Activated naive CD8-positive, alpha-beta T cell treated with anti-CD3 and anti-CD28 coated beads, Interleukin-2, amount 50 U/mL, for 16 hours (primary cell): ENCODE data around the gene LRRC53.

Experiments
- DNase-seq: peaks from one replicate; pipeline ENCODE4 v3.0.0-alpha.2; 2020; ENCODE audit warnings: low read depth, low spot score

Gene LRRC53

GRCh38 chr1:74498901-74499300 is 13.5 kb downstream of the LRRC53 start:
- DNase-seq: no peak

DNA sequence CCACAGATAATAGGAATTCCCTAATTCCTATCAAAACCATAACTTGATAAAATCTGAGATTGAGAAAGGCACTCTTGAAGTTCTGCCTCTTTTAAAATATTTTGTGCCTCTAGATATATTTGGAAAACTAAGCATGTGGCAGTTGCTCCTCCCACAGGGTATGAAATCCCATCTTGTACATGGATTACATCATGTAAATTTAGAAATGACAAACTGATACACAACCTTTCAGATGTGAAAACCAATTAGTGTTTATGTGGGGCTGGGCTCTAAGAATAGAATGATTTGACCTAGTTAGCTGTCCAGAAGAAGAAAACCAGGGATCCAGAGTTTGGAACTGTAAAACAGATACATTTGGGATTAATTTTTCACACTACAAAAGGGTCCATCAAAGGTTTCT is 15.7 kb downstream of the LRRC53 start:
- no peak for DNase-seq

- no peak for DNase-seq
Observed at GRCh38 chr1:74486036-74486435, 26.4 kb downstream of the LRRC53 start.

- no peak for DNase-seq
Observed at GRCh38 chr1:74485622-74486021, 26.8 kb downstream of the LRRC53 start.

DNA sequence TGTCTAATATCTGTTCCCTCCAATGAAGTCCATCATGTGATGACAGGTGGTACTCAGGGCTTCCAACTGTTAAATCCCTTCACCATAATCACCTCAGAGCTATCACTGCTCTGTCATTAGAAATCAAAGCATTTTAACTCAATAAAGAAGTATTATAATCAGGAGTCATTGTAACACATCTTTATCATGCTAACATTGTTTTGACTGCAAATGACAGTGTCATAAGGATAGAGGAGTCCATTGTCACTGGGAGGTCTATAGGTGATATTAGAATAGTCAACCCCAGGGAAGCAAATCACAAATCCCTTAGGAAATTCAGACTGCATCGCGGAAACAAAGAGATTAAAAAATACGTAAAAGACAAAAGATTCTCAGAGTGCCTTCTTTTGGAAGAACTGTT is 30.8 kb downstream of the LRRC53 start:
- no peak for DNase-seq

- DNase-seq: no peak
Observed at GRCh38 chr1:74480068-74480467, 32.3 kb downstream of the LRRC53 start.

DNA sequence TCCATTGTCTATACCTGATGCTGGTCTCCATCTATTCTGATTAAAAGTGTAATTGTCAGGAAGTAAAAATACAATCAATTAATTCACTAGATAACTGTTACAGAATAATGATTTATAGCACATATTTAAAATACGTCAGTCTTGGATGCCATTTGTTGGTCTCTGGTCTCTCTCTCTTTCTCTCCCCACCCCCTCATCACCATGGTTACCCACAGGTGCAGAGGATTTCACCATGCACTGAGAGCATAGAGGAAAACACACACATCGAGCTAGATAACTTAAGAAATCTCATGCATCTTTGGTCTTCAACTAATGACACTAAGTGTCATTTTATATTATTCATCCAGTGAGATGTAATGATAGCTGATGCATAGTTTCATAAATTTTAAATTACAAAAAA is 33.4 kb downstream of the LRRC53 start:
- no peak for DNase-seq

DNA sequence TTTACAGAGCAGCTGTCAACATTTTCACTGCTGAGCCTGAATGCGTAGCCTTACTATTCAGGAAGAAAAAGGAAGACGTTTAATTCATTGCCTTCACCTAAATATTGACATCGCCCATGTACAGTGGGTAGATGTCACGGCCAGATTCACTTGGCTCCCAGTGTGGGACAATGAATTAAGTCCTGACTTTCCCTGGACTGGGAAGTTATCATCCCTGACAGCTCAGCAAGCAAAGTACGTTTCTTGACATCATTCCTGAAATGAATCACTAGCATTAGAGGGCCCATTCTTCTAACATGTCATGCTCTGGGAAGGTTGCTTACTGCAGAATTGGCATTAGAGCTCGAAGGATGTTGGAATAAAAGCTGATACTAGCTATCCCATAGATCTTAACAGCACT is 37.8 kb downstream of the LRRC53 start:
- no peak for DNase-seq

GRCh38 chr1:74471470-74471869 is 40.9 kb downstream of the LRRC53 start:
- DNase-seq: no peak

DNA sequence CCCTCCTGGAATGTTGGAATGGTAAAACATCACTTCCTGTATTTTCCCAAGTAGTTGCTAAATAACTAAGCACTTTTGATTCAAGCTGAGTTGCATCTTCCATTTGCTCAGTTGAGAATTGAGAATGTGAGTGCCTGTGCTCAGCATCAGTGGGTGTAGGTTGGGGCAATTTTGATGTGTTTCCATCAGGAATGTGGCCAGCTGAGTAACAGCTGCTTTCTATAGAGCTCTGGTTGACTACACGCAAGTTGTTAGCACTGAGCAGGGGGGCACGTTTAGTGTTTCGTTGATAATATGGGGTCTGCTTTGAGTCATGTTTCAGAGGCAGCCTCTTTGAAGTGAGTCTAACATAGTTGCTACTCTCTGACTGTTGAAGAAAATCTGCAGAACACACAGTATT is 41.5 kb downstream of the LRRC53 start:
- no peak for DNase-seq

GRCh38 chr1:74470251-74470650 is 42.2 kb downstream of the LRRC53 start:
- DNase-seq: no peak

- DNase-seq: no peak
Observed at GRCh38 chr1:74468982-74469603, 43.3 kb downstream of the LRRC53 start.

GRCh38 chr1:74467786-74468377 is 44.5 kb downstream of the LRRC53 start:
- no peak for DNase-seq

- DNase-seq: no peak
Observed at GRCh38 chr1:74465193-74465681, 47.2 kb downstream of the LRRC53 start.

- no peak for DNase-seq
Observed at GRCh38 chr1:74464037-74464436, 48.4 kb downstream of the LRRC53 start.

- no peak for DNase-seq
Observed at GRCh38 chr1:74463333-74463988, 49.0 kb downstream of the LRRC53 start.

DNA sequence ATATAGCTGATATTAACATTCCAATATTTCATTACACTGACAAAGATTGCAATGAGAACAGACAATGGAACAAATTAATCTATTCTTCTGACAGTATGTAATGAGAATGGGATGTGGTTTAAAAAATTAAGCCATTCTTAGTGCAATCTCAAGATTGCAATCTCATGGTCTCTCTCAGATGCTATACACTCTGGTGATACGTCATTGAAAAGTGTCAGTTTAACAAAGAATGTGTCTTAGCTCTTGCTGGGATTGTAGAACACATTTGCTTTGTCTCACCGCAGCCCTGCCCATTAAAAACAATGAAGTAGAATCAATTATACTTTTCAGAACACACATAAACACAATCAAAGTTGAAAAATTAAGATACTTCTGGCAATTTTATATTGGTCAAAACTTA is 55.2 kb downstream of the LRRC53 start:
- no peak for DNase-seq

- no peak for DNase-seq
Observed at GRCh38 chr1:74455390-74455789, 57.0 kb downstream of the LRRC53 start.

GRCh38 chr1:74453277-74453676 is 59.1 kb downstream of the LRRC53 start:
- DNase-seq: no peak

- no peak for DNase-seq
Observed at GRCh38 chr1:74452035-74452434, 60.4 kb downstream of the LRRC53 start.

- DNase-seq: no peak
Observed at GRCh38 chr1:74437035-74437434, 75.4 kb downstream of the LRRC53 start.

- no peak for DNase-seq
Observed at GRCh38 chr1:74436078-74436477, 76.3 kb downstream of the LRRC53 start.

GRCh38 chr1:74434321-74434720 is 78.1 kb downstream of the LRRC53 start:
- no peak for DNase-seq
